Left renal pelvis (tissue), 4 donors: Measurements from ENCODE around the gene WDTC1. TPM values are rescaled to one million over a fixed set of nuclear protein-coding genes. Genes with fewer than 3 reads are reported as not detected.
A peak's percentile ranks its signal among the peaks of the same experiment; 100 is the strongest.
"Not testable (repeated sequence)": the region's sequence is repeated elsewhere in the genome, so short reads cannot be mapped to it uniquely, and the experiment has no call there.

Experiments
- DNase-seq, 4 donors: peaks; one replicate each; pipeline ENCODE4 v3.0.0-alpha.2; 2013; ENCODE audit warnings: low read depth in 4 of 4, low spot score in 3 of 4
- polyA plus RNA-seq, 4 donors: library from polyadenylated mRNA; unstranded; fragments of 120-200 nt; gene quantifications; one replicate each; pipeline ENCODE4 v1.2.1, GENCODE V29; 2013; ENCODE audit not compliant: insufficient read length in 4 of 4

WDTC1 gene, protein sequence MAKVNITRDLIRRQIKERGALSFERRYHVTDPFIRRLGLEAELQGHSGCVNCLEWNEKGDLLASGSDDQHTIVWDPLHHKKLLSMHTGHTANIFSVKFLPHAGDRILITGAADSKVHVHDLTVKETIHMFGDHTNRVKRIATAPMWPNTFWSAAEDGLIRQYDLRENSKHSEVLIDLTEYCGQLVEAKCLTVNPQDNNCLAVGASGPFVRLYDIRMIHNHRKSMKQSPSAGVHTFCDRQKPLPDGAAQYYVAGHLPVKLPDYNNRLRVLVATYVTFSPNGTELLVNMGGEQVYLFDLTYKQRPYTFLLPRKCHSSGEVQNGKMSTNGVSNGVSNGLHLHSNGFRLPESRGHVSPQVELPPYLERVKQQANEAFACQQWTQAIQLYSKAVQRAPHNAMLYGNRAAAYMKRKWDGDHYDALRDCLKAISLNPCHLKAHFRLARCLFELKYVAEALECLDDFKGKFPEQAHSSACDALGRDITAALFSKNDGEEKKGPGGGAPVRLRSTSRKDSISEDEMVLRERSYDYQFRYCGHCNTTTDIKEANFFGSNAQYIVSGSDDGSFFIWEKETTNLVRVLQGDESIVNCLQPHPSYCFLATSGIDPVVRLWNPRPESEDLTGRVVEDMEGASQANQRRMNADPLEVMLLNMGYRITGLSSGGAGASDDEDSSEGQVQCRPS
- polyA plus RNA-seq, result 10 to 100 TPM; 38.4 to 51.5 (median 41.9) TPM

DNA sequence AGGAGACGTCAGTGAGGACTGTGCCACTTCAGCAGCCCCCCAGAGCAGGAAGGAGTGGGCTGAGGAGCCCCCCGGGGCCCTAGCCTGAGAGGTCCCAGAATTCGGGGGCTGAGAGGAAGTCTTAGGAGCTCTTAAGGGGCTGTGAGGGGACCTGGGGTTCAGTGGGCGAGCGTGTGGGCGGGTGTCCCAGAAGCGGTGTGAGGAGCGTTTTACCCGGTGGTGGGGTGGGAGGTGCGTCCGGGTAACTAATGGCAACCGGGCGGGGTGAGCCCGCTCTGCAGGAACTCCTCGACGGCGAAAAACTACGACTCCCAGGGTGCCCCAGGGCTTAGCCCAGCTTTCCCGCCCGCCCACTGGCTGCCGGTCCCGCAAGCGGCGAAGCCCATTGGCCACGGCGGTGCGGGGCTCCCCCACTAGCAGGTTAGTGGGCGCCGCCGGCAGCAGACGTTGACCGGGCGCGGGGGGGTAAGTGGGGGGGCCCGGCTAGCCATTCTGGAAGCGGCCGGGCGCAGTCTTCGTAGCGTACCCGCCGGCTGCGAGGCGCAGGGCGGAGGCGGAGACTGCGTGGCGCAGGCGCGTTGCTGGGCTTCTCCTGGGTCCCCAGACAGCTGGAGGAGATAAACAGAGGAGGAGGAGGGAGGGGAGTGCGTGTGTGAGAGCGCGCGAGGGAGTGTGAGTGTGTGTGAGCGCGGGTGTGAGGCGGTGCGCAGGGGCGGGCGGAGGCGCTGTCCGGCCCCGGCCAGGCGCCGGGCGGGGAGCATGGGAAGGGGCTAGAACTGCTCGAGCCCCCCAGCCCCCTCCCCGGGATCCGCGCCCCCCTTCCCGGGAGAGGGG, at the start of gene WDTC1:
Gene WDTC1 (plus strand): TSS at position 584 of the 834 bp plus-strand sequence. CDS start 26,423 bp downstream, outside the sequence.
- peak; percentile 89 to 95 (median 91) for DNase-seq

DNA sequence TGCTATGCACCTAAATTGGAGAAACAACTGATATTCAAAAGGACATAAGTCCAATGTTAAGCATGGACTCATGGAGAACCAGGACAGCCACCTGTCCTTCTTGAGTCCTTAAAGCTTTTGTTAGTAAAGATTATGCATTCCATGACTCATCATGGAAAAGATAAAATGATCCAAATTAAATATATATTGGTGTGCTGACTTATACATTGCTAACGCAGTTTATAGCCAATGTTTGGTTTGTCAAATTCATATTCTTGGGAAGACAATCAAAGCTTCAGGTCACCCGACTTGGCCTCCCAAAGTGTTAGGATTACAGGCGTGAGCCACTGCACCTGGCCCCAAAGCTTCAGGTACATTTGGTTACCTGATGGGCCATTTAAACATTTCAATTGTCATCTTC, 49.8 kb upstream of the WDTC1 start:
- not testable (repeated sequence) for DNase-seq

DNA sequence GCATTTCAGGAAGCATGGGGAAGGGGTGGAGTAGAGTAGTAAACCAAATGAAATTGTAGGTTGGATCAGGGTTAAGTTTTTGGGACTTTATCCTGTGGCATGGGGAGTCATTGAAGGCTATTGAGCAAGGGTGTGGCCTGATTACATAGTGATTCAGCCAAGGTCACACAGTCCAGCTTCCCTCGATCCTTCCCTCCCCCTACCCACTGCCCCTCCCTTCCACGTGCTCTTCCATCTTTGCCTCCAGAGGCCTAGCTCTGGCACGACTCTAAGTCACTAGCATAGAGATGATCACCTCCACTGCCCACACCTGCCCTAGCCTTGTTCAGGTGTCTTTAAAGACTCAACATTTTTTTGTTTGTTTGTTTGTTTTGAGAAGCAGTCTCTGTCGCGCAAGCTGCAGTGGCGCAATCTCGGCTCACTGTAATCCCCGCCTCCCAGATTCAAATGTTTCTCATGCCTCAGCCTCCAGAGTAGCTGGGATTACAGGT, 42.3 kb upstream of the WDTC1 start:
- no peak for DNase-seq

DNA sequence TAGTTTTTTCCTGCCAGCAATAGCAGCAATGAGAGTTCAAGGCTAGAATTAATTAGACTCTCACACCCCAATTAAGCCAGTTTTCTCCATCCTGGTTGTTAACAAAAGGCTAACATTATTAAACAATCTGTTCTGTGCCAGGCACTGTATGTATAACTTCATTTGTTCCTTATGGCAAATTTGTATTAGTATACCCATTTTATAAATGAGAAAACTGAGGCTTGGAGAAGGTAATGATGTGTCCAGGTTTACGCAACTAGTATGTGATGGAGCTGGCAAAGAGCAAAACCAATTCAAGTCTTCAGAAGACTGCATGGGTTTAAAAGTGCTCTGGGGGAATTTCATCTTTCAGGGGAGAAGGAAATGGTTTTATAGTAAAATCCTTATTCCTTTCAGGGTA, 41.2 kb upstream of the WDTC1 start:
- DNase-seq, result no peak

DNA sequence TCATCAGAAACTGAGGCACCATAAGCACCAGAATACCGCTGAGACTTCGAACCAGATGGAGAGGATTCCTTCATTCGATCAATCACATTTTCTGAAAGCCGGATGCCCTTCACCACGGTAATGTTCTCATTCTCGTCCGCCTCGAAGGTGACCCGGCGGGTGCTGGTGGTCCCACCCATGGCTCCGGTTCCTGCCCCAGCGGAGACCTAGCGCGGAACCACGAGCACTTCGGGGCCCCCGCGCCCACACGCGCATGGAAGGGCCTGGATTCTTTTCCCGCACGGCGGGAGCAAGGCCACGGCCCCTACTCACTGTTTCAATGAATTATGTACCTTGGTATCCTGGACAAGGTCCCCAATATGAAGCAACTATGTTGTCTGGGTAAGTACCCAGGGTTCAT, 33.1 kb upstream of the WDTC1 start:
- no peak for DNase-seq

DNA sequence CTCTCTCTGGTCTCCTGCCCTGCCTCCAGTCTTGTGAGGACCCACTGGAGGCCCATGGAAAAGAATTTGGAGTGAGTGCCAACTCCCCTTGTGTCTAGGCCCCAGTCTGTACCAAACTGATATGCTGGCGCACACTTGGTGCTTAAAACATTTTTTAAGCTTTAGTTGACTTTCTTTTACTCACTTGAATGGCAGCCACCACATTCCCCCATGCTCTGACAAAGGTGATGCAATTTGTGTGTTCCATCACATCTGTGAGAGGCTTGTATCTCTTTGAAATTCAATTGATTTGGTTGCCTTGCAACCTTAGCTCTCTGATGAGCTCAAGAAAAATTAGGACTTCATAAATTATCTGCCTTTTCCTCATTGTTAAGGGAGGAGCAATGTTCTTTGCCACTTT, 30.5 kb upstream of the WDTC1 start:
- no peak for DNase-seq

DNA sequence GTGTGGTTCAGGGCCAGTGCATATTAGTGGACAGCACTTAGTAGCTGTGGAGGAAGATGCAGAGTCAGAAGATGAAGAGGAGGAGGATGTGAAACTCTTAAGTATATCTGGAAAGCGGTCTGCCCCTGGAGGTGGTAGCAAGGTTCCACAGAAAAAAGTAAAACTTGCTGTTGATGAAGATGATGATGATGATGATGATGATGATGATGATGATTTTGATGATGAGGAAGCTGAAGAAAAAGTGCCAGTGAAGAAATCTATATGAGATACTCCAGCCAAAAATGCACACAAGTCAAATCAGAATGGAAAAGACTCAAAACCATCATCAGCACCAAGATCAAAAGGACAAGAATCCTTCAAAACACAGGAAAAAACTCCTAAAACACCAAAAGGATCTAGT, 27.2 kb upstream of the WDTC1 start:
- DNase-seq, result not testable (repeated sequence)

DNA sequence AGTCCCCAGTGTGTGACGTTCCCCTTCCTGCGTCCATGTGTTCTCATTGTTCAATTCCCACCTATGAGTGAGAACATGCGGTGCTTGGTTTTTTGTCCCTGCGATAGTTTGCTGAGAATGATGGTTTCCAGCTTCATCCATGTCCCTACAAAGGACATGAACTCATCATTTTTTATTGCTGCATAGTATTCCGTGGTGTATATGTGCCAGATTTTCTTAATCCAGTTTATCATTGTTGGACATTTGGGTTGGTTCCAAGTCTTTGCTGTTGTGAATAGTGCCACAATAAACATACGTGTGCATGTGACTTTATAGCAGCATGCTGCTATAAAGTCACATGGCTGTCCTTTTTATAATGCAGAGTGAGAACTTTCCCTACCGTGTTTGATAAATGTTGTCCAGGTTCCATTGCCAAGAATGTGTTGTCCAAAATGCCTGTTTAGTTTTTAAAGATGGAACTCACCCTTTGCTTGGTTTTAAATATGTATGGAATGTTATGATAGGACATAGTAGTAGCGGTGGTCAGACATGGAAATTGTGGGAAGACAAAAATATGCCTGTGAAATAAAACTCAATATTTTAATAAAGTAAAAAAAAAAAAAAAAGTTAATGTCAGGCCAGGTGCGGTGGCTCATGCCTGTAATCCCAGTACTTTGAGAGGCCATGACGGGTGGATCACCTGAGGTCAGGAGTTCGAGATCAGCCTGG, 26.1 kb upstream of the WDTC1 start:
- not testable (repeated sequence) for DNase-seq

DNA sequence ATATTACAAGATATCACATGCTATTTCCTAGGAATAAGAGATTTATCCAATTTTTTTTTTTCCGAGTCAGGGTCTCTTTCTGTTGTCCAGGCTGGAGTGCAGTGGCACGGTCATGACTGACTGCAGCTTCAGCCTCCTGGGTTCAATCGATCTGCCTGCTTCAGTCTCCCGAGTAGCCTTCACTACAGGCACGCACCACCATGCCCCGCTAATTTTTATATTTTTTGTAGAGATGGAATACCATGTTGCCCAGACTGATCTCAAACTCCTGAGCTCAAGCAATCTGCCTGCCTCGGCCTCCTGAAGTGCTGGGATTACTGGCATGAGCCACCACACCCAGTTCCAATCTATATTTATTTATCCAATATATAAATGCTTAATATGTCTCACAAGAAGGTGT, 18.0 kb upstream of the WDTC1 start:
- DNase-seq, result no peak

DNA sequence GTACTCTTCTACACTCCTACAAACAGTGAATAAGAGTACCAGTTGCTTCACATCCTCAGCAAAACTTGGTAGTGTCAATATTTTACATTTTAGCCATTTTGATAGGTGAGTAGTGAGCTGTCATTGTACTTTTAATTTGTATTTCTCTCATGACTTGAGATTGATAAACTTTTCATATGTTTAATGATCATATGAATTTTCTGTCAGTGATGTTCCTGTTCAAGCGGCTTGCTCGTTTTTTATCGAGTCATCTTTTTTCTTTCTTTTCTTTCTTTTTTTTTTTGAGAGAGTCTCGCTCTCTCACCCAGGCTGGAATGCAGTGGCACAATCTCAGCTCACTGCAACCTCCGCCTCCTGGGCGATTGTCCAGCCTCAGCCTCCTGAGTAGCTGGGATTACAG, 17.0 kb upstream of the WDTC1 start:
- no peak for DNase-seq

DNA sequence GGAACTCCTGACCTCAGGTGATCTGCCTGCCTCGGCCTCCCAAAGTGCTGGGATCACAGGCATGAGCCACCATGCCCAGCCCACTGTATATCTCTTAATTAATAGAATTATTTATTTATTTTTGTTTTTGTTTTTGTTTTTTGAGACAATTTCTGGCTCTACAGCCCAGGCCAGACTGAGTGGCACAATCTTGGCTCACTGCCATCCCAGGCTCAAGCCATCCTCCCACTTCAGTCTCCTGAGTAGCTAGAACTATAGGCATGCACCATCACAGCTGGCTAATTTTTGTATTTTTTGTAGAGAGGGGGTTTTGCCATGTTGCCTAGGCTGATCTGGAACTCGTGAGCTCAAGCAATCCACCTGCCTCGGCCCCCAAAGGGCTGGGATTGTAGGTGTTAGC, 15.7 kb upstream of the WDTC1 start:
- no peak for DNase-seq

DNA sequence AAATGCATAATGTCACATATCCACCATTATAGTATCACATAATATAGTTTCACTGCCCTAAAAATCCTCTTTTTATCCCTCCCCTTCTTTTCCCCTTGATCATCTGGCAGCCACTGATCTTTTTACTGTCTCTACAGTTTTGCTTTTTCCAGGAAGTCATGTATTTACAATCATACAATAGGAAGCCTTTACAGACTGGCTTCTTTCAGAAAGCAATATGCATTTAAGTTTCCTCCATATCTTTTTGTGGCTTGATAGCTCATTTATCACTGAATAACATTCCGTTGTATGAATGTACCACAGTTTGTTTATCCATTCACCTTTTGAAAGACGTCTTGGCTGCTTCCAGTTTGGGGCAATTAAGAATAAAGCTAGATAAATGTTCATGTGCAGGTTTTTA, 14.3 kb upstream of the WDTC1 start:
- no peak for DNase-seq

DNA sequence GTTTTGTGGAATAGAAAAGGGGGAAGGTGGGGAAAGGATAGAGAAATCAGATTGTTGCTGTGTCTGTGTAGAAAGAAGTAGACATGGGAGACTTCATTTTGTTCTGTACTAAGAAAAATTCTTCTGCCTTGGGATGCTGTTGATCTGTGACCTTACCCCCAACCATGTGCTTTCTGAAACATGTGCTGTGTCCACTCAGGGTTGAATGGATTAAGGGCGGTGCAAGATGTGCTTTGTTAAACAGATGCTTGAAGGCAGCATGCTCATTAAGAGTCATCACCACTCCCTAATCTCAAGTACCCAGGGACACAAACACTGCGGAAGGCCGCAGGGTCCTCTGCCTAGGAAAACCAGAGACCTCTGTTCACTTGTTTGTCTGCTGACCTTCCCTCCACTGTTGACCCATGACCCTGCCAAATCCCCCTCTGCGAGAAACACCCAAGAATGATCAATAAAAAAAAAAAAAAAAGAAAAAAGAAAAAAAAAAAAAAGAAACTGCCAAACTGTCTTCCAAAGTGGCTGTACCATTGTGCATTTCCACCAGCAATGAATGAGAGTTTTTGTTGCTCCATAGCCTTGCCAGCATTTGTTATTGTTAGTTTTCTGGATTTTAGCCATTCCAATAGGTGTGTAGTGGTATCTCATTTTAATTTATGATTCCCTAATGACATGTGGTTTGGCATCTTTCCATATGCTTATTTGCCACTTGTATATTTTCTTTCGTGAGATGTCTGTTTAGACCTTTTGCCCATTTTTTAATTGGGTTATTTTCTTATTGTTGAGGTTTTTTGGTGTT, 13.5 kb upstream of the WDTC1 start:
- DNase-seq, result not testable (repeated sequence)

DNA sequence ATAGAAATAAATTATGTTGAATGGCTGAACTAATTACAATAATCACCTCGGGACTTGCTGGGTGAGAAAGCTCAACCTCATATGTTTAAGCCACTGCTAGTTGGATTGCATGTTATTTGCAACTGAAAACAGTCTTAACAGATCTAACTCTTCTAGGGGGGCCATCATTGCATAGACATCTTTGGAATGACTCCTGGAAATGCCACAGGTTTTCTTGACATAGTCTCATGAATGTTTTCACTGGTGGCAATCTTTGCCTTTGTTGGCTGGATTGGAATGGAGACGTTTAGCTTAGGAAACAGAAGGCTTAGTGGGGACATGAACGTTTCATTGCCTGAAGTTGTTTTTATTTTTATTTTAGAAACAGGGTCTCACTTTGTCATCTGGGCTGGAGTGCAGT, 8.8 kb upstream of the WDTC1 start:
- DNase-seq, result no peak

DNA sequence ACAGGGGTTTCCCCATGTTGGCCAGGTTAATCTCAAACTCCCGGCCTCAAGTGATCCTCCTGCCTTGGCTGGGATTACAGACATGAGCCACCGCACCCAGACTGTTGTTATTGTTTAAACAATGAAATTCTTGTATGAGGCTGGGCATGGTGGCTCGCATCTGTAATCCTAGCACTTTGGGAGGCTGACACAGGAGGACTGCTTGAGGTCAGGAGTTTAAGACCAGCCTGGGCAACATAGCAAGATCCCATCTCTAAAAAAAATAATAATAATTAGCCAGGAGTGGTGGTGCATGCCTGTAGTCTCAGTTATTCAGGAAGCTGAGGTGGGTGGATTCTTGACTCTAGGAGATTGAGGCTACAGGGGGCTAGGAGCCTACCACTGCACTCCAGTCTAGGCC, 6.7 kb upstream of the WDTC1 start:
- no peak for DNase-seq

DNA sequence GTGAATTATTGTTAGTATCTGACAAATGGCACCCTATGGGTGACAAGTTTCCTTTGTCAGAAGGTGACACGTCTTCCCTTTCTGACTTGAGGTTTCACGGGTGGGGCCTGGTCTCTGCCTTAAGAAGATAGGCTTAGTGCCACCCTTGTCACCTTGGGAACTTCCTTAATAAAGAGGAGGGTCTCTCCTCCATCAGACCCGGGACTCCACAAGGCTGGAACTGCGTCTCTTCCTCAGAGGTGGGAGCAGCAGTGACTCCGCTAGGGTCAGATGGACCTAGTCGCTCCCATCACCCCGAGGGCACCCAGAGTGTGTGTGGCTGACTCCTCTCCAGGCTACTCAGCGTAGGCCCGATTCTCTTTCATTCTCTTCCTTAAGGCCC, 774 bp upstream of the WDTC1 start:
- no peak for DNase-seq

DNA sequence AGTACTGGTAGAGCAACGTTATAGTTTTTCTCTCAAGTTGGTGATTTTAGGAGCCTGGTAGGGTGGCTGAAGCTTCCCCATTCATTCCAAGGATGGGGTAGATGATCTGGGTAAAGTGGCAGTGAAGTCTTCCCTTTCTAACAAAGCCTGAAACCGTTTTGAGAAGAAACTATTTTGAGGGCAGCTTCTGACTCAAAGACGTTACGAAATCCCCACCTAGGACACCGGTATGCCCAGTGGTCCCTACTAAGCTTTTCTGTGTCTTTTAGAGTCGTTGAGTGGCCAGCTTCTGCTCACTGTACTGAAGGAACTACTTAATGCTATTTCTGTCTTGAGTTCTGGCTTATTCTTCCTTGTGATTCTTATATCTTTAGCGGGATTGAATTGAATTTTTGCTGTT, 1.4 kb downstream of the WDTC1 start:
- no peak for DNase-seq

DNA sequence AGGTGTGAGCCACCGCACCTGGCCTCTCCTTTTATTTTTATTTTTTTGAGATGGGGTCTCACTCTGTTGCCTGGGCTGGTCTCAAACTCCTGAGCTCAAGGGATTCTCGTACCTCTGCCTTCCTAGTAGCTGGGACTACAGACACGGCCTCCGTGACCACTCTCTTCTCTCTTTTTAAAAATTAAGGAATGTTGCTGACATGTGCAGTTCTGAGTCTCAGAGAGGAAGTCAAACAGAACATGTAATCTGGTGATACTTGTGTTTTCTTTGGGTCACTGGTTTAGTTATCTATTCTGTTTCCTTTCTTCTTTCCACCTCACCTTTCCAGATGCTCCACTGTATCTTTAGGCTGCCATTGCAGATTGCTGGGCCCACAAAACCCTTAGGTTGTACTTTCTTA, 2.7 kb downstream of the WDTC1 start:
- no peak for DNase-seq

DNA sequence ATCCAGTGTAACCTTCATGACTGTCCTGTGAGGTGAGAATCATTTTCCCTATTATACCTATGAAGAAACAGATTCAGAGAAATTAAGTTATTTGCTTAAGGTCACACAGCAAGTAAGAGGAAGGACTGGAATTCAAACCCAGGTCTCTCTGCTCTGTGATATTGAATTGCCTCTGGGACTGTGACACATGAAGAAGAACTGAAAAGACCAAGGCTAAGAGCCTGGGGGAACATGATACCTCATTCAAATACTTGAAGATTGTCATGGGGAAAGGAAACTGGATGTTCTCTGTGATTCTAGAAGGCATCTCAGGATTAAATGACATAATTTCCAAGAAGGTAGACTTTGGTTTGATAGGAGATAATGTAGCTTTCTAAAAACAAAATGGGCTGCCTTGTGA, 3.6 kb downstream of the WDTC1 start:
- no peak for DNase-seq

DNA sequence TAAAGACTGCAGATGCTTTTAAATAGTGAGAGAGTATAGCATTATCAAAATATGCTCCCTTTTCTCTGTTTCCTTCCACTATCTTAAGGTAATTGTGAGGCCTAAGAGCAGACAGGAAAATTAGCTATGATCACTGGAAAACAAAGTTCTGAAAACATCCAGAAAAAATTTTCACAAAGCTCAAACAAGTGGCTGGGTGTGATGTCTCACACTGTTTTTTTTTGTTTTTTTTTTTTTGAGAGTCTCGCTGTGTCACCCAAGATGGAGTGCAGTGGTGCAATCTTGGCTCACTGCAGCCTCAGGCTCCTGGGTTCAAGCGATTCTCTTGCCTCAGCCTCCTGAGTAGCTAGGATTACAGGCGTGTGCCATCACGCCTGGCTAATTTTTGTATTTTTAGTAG, 7.2 kb downstream of the WDTC1 start:
- no peak for DNase-seq
